GM12878 (cell line): ENCODE results near the gene MRPL50. TPM values are rescaled to one million over a fixed set of nuclear protein-coding genes. Genes with fewer than 3 reads are reported as not detected.

Experiments used
- ATAC-seq: fragments of 200-7000 bp; cut with Tn5 transposase; 3 replicates; pipeline ENCODE4 v1.9.1; 2020; ENCODE audit warnings: mild to moderate bottlenecking, moderate library complexity
- BruUV-seq: library from RNA; stranded (reverse); fragments of 400-500 nt; replicated peaks from 2 replicates; lab custom pipeline; 2021; lab: Mats Ljungman, UMichigan
- CTCF ChIA-PET: fragments of 300-600 bp; sonication (Branson Sonifier 250); formaldehyde crosslinking; extraction: SDS; loops from one replicate; lab custom pipeline; 2021; ENCODE audit warnings: inconsistent platforms; lab: Yijun Ruan, JAX
- POLR2A ChIA-PET: fragments of 350-600 bp; formaldehyde crosslinking; extraction: SDS; loops from one replicate; lab custom pipeline; 2021; ENCODE audit warnings: inconsistent platforms; lab: Charles Lee
- RAD21 ChIA-PET: fragments of 300-600 bp; sonication (Branson Sonifier 250); formaldehyde crosslinking; loops from one replicate; lab custom pipeline; 2023; ENCODE audit warnings: antibody characterized with exemption; ENCODE audit not compliant: unreplicated experiment; lab: Charles Lee
- SMC1A ChIA-PET: fragments of 300-600 bp; sonication (Branson Sonifier 250); formaldehyde crosslinking; loops from one replicate; lab custom pipeline; 2023; ENCODE audit not compliant: unreplicated experiment, uncharacterized antibody; lab: Charles Lee
- DNase-seq: peaks from one replicate; pipeline ENCODE4 v3.0.0-alpha.2; 2011; ENCODE audit warnings: low read depth, low spot score
- FAIRE-seq: peaks from 3 replicates; lab custom pipeline; 2011; peaks lifted over from hg19 to GRCh38; lab: Jason Lieb, UNC
- H2AFZ ChIP-seq: 2 replicates; pipeline ENCODE4 v1.6.0; 2011; ENCODE audit warnings: low read depth, low read length, control low read depth; ENCODE audit not compliant: control insufficient read depth
- H3K27ac ChIP-seq: 2 replicates; pipeline ENCODE4 v1.5.1; 2011; ENCODE audit warnings: control low read depth; ENCODE audit not compliant: control insufficient read depth, insufficient read depth
- H3K27me3 ChIP-seq, 2 experiments: replicated peaks in 1 of 2; 2 replicates each; pipeline versions ENCODE4 v1.6.0 to v1.6.1; 2011; ENCODE audit warnings: low read length in 1 of 2; ENCODE audit not compliant: control insufficient read depth in 2 of 2, insufficient read depth in 2 of 2
- H3K36me3 ChIP-seq, 2 experiments: 2 replicates each; pipeline ENCODE4 v1.5.1; 2011; ENCODE audit warnings: low read length in 1 of 2; ENCODE audit not compliant: control insufficient read depth in 2 of 2, insufficient read depth in 2 of 2
- H3K4me1 ChIP-seq: 2 replicates; pipeline ENCODE4 v1.6.1; 2011; ENCODE audit warnings: mild to moderate bottlenecking, low read length, moderate library complexity, mixed read lengths; ENCODE audit not compliant: control insufficient read depth, insufficient read depth
- H3K4me2 ChIP-seq: 2 replicates; pipeline ENCODE4 v1.6.0; 2011; ENCODE audit warnings: control low read depth; ENCODE audit not compliant: control insufficient read depth, insufficient read depth
- H3K4me3 ChIP-seq: fragments of 200-600 bp; sonication (generic); 2 replicates; pipeline ENCODE4 v1.5.1; 2016
- H3K79me2 ChIP-seq: 2 replicates; pipeline ENCODE4 v1.6.0; 2011; ENCODE audit warnings: low read length; ENCODE audit not compliant: control insufficient read depth, insufficient read depth
- H3K9ac ChIP-seq: 2 replicates; pipeline ENCODE4 v1.8.0; 2011; ENCODE audit warnings: low read length, control low read depth, mixed read lengths; ENCODE audit not compliant: control insufficient read depth, insufficient read depth
- H3K9me3 ChIP-seq: replicated peaks from 3 replicates; pipeline ENCODE4 v1.5.1; 2011; ENCODE audit warnings: mild to moderate bottlenecking, low read length; ENCODE audit not compliant: control insufficient read depth, insufficient read depth
- H4K20me1 ChIP-seq: 2 replicates; pipeline ENCODE4 v1.6.0; 2011; ENCODE audit not compliant: control insufficient read depth, insufficient read depth
- ASH2L ChIP-seq: fragments of 300-600, 200-600 bp; sonication (generic); IDR thresholded peaks from 2 replicates; pipeline ENCODE4 v1.6.1; 2017; ENCODE audit warnings: low read depth, mild to moderate bottlenecking, borderline replicate concordance
- ATF2 ChIP-seq: IDR thresholded peaks from 2 replicates; pipeline ENCODE4 v1.6.1; 2012; ENCODE audit warnings: low read length, inconsistent platforms
- CUX1 ChIP-seq: IDR thresholded peaks from 2 replicates; pipeline ENCODE4 v1.6.1; 2012; ENCODE audit warnings: improper control_type of control experiment, low read depth, low read length; ENCODE audit not compliant: insufficient replicate concordance
- IRF3 ChIP-seq: fragments of 450-650 bp; IDR thresholded peaks from 2 replicates; pipeline ENCODE4 v1.6.1; 2014; ENCODE audit warnings: mild to moderate bottlenecking
- MLLT1 ChIP-seq: fragments of 450-650 bp; IDR thresholded peaks from 2 replicates; pipeline ENCODE4 v1.6.1; 2016; ENCODE audit warnings: mild to moderate bottlenecking
- MTA3 ChIP-seq: IDR thresholded peaks from 2 replicates; pipeline ENCODE4 v1.6.1; 2012; ENCODE audit warnings: low read length, inconsistent platforms, borderline replicate concordance
- NFXL1 ChIP-seq: fragments of 450-650 bp; IDR thresholded peaks from 2 replicates; pipeline ENCODE4 v1.6.1; 2017; ENCODE audit warnings: antibody characterized with exemption, mild to moderate bottlenecking, borderline replicate concordance
- NR2F1 ChIP-seq: fragments of 450-650 bp; conservative IDR thresholded peaks from 2 replicates; pipeline ENCODE4 v1.6.1; 2017; ENCODE audit warnings: mild to moderate bottlenecking
- SPI1 ChIP-seq: IDR thresholded peaks from 2 replicates; pipeline ENCODE4 v1.6.1; 2011; ENCODE audit warnings: low read depth, mild to moderate bottlenecking, low read length, moderate library complexity, borderline replicate concordance; ENCODE audit not compliant: insufficient read depth
- TBL1XR1 ChIP-seq: IDR thresholded peaks from 2 replicates; pipeline ENCODE4 v1.6.1; 2012; ENCODE audit warnings: low read depth, low read length, improper control_type of control experiment
- USF1 ChIP-seq: IDR thresholded peaks from 2 replicates; pipeline ENCODE4 v1.6.1; 2011; ENCODE audit warnings: borderline replicate concordance, low read depth, mild to moderate bottlenecking, moderate library complexity, mixed read lengths, low read length; ENCODE audit not compliant: insufficient read depth; ENCODE audit errors: extremely low read length
- WGBS: methylation state at CpG from one replicate; pipeline ENCODE4 v1.1.6; 2016; ENCODE audit warnings: low lambda C conversion rate; ENCODE audit not compliant: insufficient replicate concordance, insufficient coverage; ENCODE audit errors: missing lambda C conversion rate; 5-methylcytosine and 5-hydroxymethylcytosine counted together
- in situ Hi-C: fragments of 300-500 bp; cut with MboI; formaldehyde crosslinking; loops from 9 replicates; pipeline ENCODE4 v1.14.3; 2018; ENCODE audit warnings: mixed read lengths
- intact Hi-C: fragments of 100-400 bp; cut with micrococcal nuclease; formaldehyde crosslinking; loops from one replicate; pipeline ENCODE4 v1.14.2; 2022; ENCODE audit not compliant: unreplicated experiment
- polyA plus RNA-seq, 11 experiments: library from polyadenylated mRNA; depleted of rRNA in 4 of 11; unstranded in 6 of 11; stranded (reverse) in 5 of 11; fragments of >200 nt; fragmentation: Nextera tagmentation in 4 of 11; fragmentation: Illumina TruSeq in 1 of 11; extraction: Ambion mirVana in 4 of 11; extraction: Trizol in 1 of 11; gene quantifications; 1 replicate in 1 of 11; 2 replicates in 10 of 11; pipeline versions ENCODE4 v1.2.1 to v1.2.3, GENCODE V29; 2011 to 2016; ENCODE audit warnings: inconsistent platforms in 2 of 11, missing spikeins in 2 of 11, low read depth in 1 of 11
- total RNA-seq, 4 experiments: library from RNA; depleted of rRNA in 3 of 4; stranded (reverse); fragments of >200 nt in 3 of 4; fragmentation: Illumina TruSeq in 1 of 4; extraction: Trizol in 1 of 4; gene quantifications; 2 replicates each; pipeline versions ENCODE4 v1.2.1 to v1.2.3, GENCODE V29; 2013 to 2021

MRPL50 gene
- total and polyA plus RNA-seq, 10 of the 15 experiments (the other 5 are each of a cell fraction or from before 2014, with no cell fraction given), result 12.8 to 79.4 (median 27.9) TPM

- Histone ChIP-seq H3K4me2 (no peak overlapping the region), H3K79me2 (no peaks in the 10 kb centered on the region), H4K20me1 (no peaks in the 10 kb centered on the region), H3K9ac (no peak overlapping the region), H3K36me3 (no peaks in the 10 kb centered on the region), H3K4me3 (no peak overlapping the region), H3K4me1 (no peaks in the 10 kb centered on the region), H3K27ac (no peak overlapping the region), H3K9me3 (no peaks in the 10 kb centered on the region), H3K27me3 (no peaks in the 10 kb centered on the region; a peak in 1 of 4 replicates), H2AFZ (no peak overlapping the region)
- FAIRE-seq, result no peak
- ChIA-PET SMC1A (no interaction called here), POLR2A (interaction anchor here (0.6 kb wide), 1 partner anchor 10 kb away, joined by 3 read pairs; no protein-coding TSS in a partner anchor), RAD21 (no interaction called here), CTCF (no interaction called here)
- no TSS peak for BruUV-seq
- in situ Hi-C loops, result no loop called here
- intact Hi-C loops, result no loop called here
- no peak for ATAC-seq
- WGBS, result 24% methylated on average over 5 of the region's 5 CpGs
- no peak for DNase-seq
- TF ChIP-seq TBL1XR1 (no peak), CUX1 (no peak), NR2F1 (no peak), USF1 (no peak), ASH2L (no peak), IRF3 (no peak), MTA3 (no peak), NFXL1 (no peak), MLLT1 (no peak), ATF2 (no peak), SPI1 (no peak)
These were observed 36.0 kb downstream of the MRPL50 start for GRCh38 chr9:101362450-101362849.
